ENCODE results near the gene ARHGEF28. TPM values are rescaled to one million over a fixed set of nuclear protein-coding genes. Genes with fewer than 3 reads are reported as not detected.

The ARHGEF28 gene
- total RNA-seq, 2 experiments from 2014 or later, result not detected

DNA sequence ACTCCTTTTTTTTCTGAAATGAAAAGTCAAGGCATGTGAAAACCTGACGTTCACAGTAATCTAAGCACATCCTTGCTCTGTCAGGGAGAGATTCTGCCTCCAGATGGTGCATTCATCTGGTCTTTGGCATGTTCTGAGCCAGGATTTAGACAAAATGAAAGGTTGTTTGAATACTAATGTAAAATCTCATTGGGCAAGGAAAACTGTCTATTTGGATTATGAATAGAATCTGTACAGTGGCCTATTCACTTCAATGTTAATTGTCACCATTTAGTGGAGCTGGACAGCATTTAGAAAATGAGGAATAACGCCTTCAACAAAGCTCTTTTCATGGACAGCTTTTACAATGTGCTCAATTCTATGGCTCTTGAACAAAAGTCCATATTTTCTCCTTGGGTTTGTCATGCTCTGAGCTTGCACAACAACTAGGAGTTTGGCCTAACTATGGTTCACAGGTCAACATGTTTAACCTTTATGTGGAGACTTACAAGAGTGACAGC, 28.9 kb downstream of the ARHGEF28 start:
- no peaks in the 10 kb centered on the region for H3K9me3 ChIP-seq (ENCODE audit: low read length)
- no peak overlapping the region for H3K27ac ChIP-seq (ENCODE audit: low read depth, low read length, poor library complexity, severe bottlenecking)
- intact Hi-C loops (cut with micrococcal nuclease; ENCODE audit: unreplicated experiment), result no loop called here
- TF ChIP-seq EZH2phosphoT487 (IDR thresholded peaks at IDR 0.05; ENCODE audit: borderline replicate concordance, low read depth, low read length), result no peak
- TF ChIP-seq, protein P1, sequence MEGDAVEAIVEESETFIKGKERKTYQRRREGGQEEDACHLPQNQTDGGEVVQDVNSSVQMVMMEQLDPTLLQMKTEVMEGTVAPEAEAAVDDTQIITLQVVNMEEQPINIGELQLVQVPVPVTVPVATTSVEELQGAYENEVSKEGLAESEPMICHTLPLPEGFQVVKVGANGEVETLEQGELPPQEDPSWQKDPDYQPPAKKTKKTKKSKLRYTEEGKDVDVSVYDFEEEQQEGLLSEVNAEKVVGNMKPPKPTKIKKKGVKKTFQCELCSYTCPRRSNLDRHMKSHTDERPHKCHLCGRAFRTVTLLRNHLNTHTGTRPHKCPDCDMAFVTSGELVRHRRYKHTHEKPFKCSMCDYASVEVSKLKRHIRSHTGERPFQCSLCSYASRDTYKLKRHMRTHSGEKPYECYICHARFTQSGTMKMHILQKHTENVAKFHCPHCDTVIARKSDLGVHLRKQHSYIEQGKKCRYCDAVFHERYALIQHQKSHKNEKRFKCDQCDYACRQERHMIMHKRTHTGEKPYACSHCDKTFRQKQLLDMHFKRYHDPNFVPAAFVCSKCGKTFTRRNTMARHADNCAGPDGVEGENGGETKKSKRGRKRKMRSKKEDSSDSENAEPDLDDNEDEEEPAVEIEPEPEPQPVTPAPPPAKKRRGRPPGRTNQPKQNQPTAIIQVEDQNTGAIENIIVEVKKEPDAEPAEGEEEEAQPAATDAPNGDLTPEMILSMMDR (conservative IDR thresholded peaks at IDR 0.05; ENCODE audit: low read length), result no peak
- ChIA-PET POLR2A (no interaction called here), CTCF (ENCODE audit: unreplicated experiment) (no interaction called here)
- H3K79me2 ChIP-seq (ENCODE audit: insufficient read depth, low read depth, low read length), result no peaks in the 10 kb centered on the region
- DNase-seq (ENCODE audit: low spot score), result no peak
- H4K20me1 ChIP-seq (ENCODE audit: insufficient read depth, low read length), result no peaks in the 10 kb centered on the region
- no peaks in the 10 kb centered on the region for H3K9me2 ChIP-seq (ENCODE audit: insufficient read depth, low read length)
- H2AFZ ChIP-seq (ENCODE audit: low read length), result no peak overlapping the region
- no peak overlapping the region for H3K4me3 ChIP-seq (ENCODE audit: low read depth, low read length, poor library complexity, severe bottlenecking)
- H3K4me1 ChIP-seq (ENCODE audit: insufficient read depth, low read length, poor library complexity, severe bottlenecking), result no peaks in the 10 kb centered on the region
- no TSS peak for BruUV-seq (replicated peaks)
- H3K36me3 ChIP-seq (ENCODE audit: insufficient read depth, low read length), result no peaks in the 10 kb centered on the region
- no peak overlapping the region for H3K4me2 ChIP-seq (ENCODE audit: low read length)

DNA sequence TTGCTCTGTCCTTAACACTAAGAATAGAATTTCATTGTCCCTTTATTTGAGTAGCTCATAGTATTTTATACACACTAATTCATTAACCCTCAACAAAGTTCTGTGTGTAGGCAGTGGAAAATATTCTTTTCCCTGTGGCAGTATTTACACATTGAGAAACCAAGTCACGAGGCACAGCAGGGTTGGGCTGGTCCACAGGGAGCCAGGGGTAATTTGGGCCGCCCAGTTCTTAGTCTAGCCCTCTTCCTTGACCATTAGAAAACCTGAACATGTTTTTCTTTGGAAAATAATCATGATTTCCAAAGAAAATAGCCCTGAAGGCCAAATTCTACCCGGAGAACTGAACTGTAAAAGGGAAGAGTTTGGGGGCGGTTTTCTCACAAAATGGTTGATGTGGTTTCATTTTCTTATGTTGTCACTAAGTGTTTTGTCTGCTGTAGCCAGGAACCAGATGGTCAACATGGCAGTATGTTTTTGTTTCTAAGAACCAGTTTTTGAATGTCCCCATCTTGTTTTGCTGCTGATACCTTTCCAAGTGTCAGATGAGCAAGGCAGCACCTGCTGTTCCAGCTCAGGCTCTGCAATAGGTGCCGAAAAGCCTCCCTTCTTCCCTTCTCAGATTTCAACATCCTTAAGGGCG, 29.6 kb downstream of the ARHGEF28 start:
- H3K79me2 ChIP-seq (ENCODE audit: insufficient read depth, low read depth, low read length), result no peaks in the 10 kb centered on the region
- no peak overlapping the region for H3K4me3 ChIP-seq (ENCODE audit: low read depth, low read length, poor library complexity, severe bottlenecking)
- no peaks in the 10 kb centered on the region for H3K36me3 ChIP-seq (ENCODE audit: insufficient read depth, low read length)
- no peak for DNase-seq (ENCODE audit: low spot score)
- CTCF ChIA-PET (ENCODE audit: unreplicated experiment), result no interaction called here
- TF ChIP-seq, protein P1 (conservative IDR thresholded peaks at IDR 0.05; ENCODE audit: low read length), result no peak
- no peak for TF ChIP-seq EZH2phosphoT487 (IDR thresholded peaks at IDR 0.05; ENCODE audit: borderline replicate concordance, low read depth, low read length)
- no peaks in the 10 kb centered on the region for H4K20me1 ChIP-seq (ENCODE audit: insufficient read depth, low read length)
- H3K27ac ChIP-seq (ENCODE audit: low read depth, low read length, poor library complexity, severe bottlenecking), result no peak overlapping the region
- H3K4me1 ChIP-seq (ENCODE audit: insufficient read depth, low read length, poor library complexity, severe bottlenecking), result no peaks in the 10 kb centered on the region
- no peak overlapping the region for H3K4me2 ChIP-seq (ENCODE audit: low read length)
- H3K9me2 ChIP-seq (ENCODE audit: insufficient read depth, low read length), result no peaks in the 10 kb centered on the region
- intact Hi-C loops (cut with micrococcal nuclease; ENCODE audit: unreplicated experiment), result no loop called here
- no TSS peak for BruUV-seq (replicated peaks)
- H2AFZ ChIP-seq (ENCODE audit: low read length), result no peak overlapping the region; the same call in 1 of the 2 replicates
- POLR2A ChIA-PET, result no interaction called here
- no peaks in the 10 kb centered on the region for H3K9me3 ChIP-seq (ENCODE audit: low read length)

DNA sequence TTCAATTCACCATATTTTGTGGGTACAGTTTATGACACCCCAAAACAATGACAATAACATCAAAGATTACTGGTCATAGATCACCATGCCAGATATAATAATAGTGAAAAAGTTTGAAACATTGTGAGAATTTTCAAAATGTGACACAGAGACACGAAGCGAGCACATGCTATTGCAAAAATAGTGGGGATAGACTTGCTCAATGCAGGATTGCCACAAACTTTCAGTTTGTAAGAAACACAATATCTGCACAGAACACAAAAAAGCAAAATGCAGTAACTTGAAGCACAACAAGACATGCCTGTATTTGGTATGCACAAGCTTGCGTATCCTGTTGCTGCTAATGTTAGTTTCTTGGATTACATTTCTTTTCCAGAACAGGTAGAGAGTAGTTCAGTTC, 35.8 kb downstream of the ARHGEF28 start:
- Histone ChIP-seq H3K27ac (ENCODE audit: low read depth, low read length, poor library complexity, severe bottlenecking) (no peak overlapping the region), H3K4me1 (ENCODE audit: insufficient read depth, low read length, poor library complexity, severe bottlenecking) (no peaks in the 10 kb centered on the region), H3K4me2 (ENCODE audit: low read length) (no peak overlapping the region), H3K36me3 (ENCODE audit: insufficient read depth, low read length) (no peaks in the 10 kb centered on the region), H3K4me3 (ENCODE audit: low read depth, low read length, poor library complexity, severe bottlenecking) (no peak overlapping the region), H3K79me2 (ENCODE audit: insufficient read depth, low read depth, low read length) (no peaks in the 10 kb centered on the region), H2AFZ (ENCODE audit: low read length) (no peak overlapping the region), H3K9me3 (ENCODE audit: low read length) (no peaks in the 10 kb centered on the region), H3K9me2 (ENCODE audit: insufficient read depth, low read length) (no peaks in the 10 kb centered on the region), H4K20me1 (ENCODE audit: insufficient read depth, low read length) (no peaks in the 10 kb centered on the region)
- TF ChIP-seq EZH2phosphoT487 (IDR thresholded peaks at IDR 0.05; ENCODE audit: borderline replicate concordance, low read depth, low read length), result no peak
- TF ChIP-seq, protein P1 (conservative IDR thresholded peaks at IDR 0.05; ENCODE audit: low read length), result no peak
- BruUV-seq (replicated peaks), result no TSS peak
- intact Hi-C loops (cut with micrococcal nuclease; ENCODE audit: unreplicated experiment), result no loop called here
- DNase-seq (ENCODE audit: low spot score), result no peak
- ChIA-PET CTCF (ENCODE audit: unreplicated experiment) (no interaction called here), POLR2A (interaction anchor here (0.6 to 0.7 kb wide), 2 partner anchors 912 to 1239 kb away, joined by 3 read pairs; no protein-coding TSS in a partner anchor)

Data from OCI-LY7 (cell line).